CD4-positive, alpha-beta T cell (primary cell): ENCODE data around the gene MAN1C1. TPM values are rescaled to one million over a fixed set of nuclear protein-coding genes. Genes with fewer than 3 reads are reported as not detected.

ENCODE experiments used
- ATAC-seq: fragments of 200-7000 bp; cut with Tn5 transposase; one replicate; pipeline ENCODE4 v1.10.0; 2022; ENCODE audit warnings: mild to moderate bottlenecking; ENCODE audit not compliant: poor library complexity
- CTCF ChIA-PET: fragments of 350-600 bp; sonication (Branson Sonifier 250); formaldehyde crosslinking; loops from one replicate; lab custom pipeline; 2021; ENCODE audit warnings: antibody characterized with exemption, inconsistent platforms; lab: Charles Lee
- POLR2A ChIA-PET: fragments of 350-600 bp; sonication (Branson Sonifier 250); formaldehyde crosslinking; loops from one replicate; lab custom pipeline; 2021; ENCODE audit warnings: antibody characterized with exemption, inconsistent platforms; lab: Charles Lee
- DNase-seq, 14 experiments: peaks; one replicate each; pipeline ENCODE4 v3.0.0-alpha.2; 2013 to 2020; ENCODE audit warnings: mixed read lengths in 2 of 14
- H3K27ac ChIP-seq, 2 donors: one replicate each; pipeline versions ENCODE4 v1.5.1 to v1.7.0; 2013; ENCODE audit warnings: low read length in 2 of 2, low read depth in 1 of 2, mild to moderate bottlenecking in 1 of 2
- H3K27me3 ChIP-seq, 2 experiments: 1 replicate in 1 of 2; 2 replicates in 1 of 2; pipeline versions ENCODE4 v1.6.1 to v1.7.0; 2013; ENCODE audit warnings: low read length in 2 of 2, control low read depth in 1 of 2, mild to moderate bottlenecking in 1 of 2, moderate library complexity in 1 of 2; ENCODE audit not compliant: insufficient read depth in 2 of 2, control insufficient read depth in 1 of 2
- H3K36me3 ChIP-seq: one replicate; pipeline ENCODE4 v1.6.1; 2013; ENCODE audit warnings: low read length, control low read depth; ENCODE audit not compliant: insufficient read depth
- H3K4me1 ChIP-seq: one replicate; pipeline ENCODE4 v1.6.1; 2013; ENCODE audit warnings: low read length, control low read depth; ENCODE audit not compliant: insufficient read depth
- H3K4me3 ChIP-seq: one replicate; pipeline ENCODE4 v1.5.1; 2013; ENCODE audit warnings: mild to moderate bottlenecking, low read length, moderate library complexity
- H3K9me3 ChIP-seq, 2 experiments: 1 replicate in 1 of 2; 2 replicates in 1 of 2; pipeline versions ENCODE4 v1.6.1 to v1.7.0; 2013; ENCODE audit warnings: low read length in 2 of 2, mild to moderate bottlenecking in 2 of 2, control low read depth in 1 of 2, moderate library complexity in 1 of 2; ENCODE audit not compliant: control insufficient read depth in 1 of 2, insufficient read depth in 1 of 2
- H3K27ac Mint-ChIP-seq: one replicate; pipeline ENCODE4 v1.8.0; 2020; ENCODE audit warnings: mixed read lengths
- H3K27me3 Mint-ChIP-seq: one replicate; pipeline ENCODE4 v1.8.0; 2021; ENCODE audit warnings: mixed read lengths
- H3K36me3 Mint-ChIP-seq: one replicate; pipeline ENCODE4 v1.8.0; 2021; ENCODE audit warnings: low read depth, mixed read lengths
- H3K4me1 Mint-ChIP-seq: one replicate; pipeline ENCODE4 v1.8.0; 2021; ENCODE audit warnings: low read depth, mixed read lengths
- H3K4me3 Mint-ChIP-seq: one replicate; pipeline ENCODE4 v1.8.0; 2020; ENCODE audit warnings: mild to moderate bottlenecking, mixed read lengths
- H3K9me3 Mint-ChIP-seq: one replicate; pipeline ENCODE4 v1.8.0; 2020; ENCODE audit warnings: mixed read lengths
- intact Hi-C, 2 experiments: fragments of 100-400 bp; cut with DNase I in 1 of 2; cut with micrococcal nuclease in 1 of 2; formaldehyde crosslinking; loops; one replicate each; pipeline versions ENCODE4 v1.15.1 to v1.9.0; 2023 to 2025; cut with DNase I, micrococcal nuclease
- total RNA-seq, 174 experiments: library from RNA in 2 of 174; stranded (reverse) in 2 of 174; gene quantifications; one replicate each; pipeline ENCODE4 v1.2.3 and lab custom pipeline; 2021 to 2026
- TF ChIP-seq, protein P1 (sequence below): fragments of 200-600 bp; IDR thresholded peaks from one replicate; pipeline ENCODE4 v1.8.0; 2022; ENCODE audit warnings: antibody characterized with exemption, mild to moderate bottlenecking

Gene MAN1C1
- total RNA-seq, 2 experiments from 2014 or later = 44.4 to 46.9 TPM

DNA sequence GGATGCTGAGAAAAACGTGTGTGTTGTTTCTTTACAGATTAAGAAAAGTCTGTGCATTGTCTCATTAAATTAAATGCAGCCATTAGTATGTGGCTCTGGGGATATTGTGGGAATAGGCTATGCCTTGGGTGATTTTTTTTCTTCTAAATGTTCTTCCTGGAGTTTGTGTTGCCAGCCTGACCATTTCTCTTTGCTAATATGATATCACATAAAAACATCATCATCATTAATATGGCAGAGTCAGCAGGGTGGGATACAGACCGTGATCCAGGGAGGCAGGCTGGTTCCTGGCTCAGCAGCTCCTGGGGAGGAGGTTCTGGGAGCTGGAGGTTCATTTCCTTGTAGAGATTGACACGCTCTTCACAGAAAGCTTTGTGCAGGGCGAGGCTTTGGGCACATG is 122.8 kb downstream of the MAN1C1 start:
- ChIA-PET POLR2A (interaction anchor here (1.4 kb wide), 1 partner anchor 36 kb away, joined by 5 read pairs; no protein-coding TSS in a partner anchor), CTCF (no interaction called here)
- Histone ChIP-seq H3K27ac (no peak overlapping the region), H3K4me3 (no peak overlapping the region), H3K36me3 (no peaks in the 10 kb centered on the region), H3K27me3 (no peaks in the 10 kb centered on the region), H3K9me3 (no peaks in the 10 kb centered on the region), H3K4me1 (peaks cover 38% of the 10 kb centered on the region)
- Mint-ChIP-seq H3K27me3 (no peaks in the 10 kb centered on the region), H3K27ac (peak overlapping the region; percentile 68), H3K36me3 (peaks cover 49% of the 10 kb centered on the region), H3K4me1 (peaks cover 75% of the 10 kb centered on the region), H3K4me3 (no peak overlapping the region), H3K9me3 (no peaks in the 10 kb centered on the region)
- DNase-seq (no peak), ATAC-seq (no peak)
- intact Hi-C loops = no loop called here
- TF ChIP-seq, protein P1, sequence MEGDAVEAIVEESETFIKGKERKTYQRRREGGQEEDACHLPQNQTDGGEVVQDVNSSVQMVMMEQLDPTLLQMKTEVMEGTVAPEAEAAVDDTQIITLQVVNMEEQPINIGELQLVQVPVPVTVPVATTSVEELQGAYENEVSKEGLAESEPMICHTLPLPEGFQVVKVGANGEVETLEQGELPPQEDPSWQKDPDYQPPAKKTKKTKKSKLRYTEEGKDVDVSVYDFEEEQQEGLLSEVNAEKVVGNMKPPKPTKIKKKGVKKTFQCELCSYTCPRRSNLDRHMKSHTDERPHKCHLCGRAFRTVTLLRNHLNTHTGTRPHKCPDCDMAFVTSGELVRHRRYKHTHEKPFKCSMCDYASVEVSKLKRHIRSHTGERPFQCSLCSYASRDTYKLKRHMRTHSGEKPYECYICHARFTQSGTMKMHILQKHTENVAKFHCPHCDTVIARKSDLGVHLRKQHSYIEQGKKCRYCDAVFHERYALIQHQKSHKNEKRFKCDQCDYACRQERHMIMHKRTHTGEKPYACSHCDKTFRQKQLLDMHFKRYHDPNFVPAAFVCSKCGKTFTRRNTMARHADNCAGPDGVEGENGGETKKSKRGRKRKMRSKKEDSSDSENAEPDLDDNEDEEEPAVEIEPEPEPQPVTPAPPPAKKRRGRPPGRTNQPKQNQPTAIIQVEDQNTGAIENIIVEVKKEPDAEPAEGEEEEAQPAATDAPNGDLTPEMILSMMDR = no peak

DNA sequence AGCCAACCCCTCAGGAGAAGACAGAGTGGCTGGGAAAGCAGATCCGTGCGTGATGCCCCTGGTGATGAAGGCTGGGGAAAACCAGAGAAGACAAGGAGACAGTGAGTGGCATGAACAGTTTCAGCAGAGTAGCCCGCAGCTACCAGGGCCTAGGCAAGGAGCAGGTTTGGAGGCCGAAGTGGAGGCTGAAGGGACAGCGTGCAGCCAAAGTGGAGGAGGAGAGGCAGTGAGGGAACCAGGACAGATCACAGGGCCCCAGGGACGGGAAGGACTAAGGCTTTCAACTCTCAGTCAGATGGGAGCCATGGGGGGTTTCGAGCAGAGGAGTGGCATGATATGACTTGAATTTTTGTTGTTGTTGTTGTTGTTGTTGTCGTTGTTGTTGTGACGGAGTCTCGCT is 123.5 kb downstream of the MAN1C1 start:
- POLR2A ChIA-PET = no interaction called here
- DNase-seq = no peak

DNA sequence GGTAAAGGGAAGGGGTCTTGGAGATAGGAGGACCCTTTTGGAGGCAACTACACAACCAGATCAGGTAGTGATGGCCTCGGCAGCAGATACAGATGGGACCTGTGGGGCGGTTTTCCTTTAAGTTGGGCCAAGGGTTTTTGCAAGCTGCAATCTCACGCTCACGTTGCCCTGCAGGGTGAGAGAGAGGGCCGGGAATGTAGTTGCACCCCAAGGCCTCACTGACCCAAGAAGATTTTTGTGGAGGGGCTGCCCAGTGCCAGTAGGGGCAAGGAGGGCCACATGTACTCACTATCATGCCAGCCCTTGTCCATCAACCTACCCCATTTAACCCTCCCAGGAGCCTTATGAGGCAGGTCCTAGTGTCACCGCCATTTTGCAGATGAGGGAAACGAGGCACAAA is 125.7 kb downstream of the MAN1C1 start:
- peaks cover 8% of the 10 kb centered on the region for H3K36me3 ChIP-seq
- Mint-ChIP-seq H3K36me3 (peaks cover 37% of the 10 kb centered on the region), H3K9me3 (no peaks in the 10 kb centered on the region), H3K4me3 (no peak overlapping the region), H3K4me1 (peaks cover 50% of the 10 kb centered on the region), H3K27me3 (no peaks in the 10 kb centered on the region), H3K27ac (peak overlapping the region; percentile 81)
- H3K4me3 ChIP-seq = no peak overlapping the region
- TF ChIP-seq, protein P1 = no peak
- intact Hi-C loops = no loop called here
- DNase-seq = no peak
- no peaks in the 10 kb centered on the region for H3K9me3 ChIP-seq
- no peaks in the 10 kb centered on the region for H3K27me3 ChIP-seq
- ChIA-PET POLR2A (no interaction called here), CTCF (no interaction called here)
- ATAC-seq = no peak
- no peak overlapping the region for H3K27ac ChIP-seq
- peaks cover 36% of the 10 kb centered on the region for H3K4me1 ChIP-seq

More for the DNA sequence above, 123.5 kb downstream of the MAN1C1 start:
- Histone ChIP-seq H3K9me3 (no peaks in the 10 kb centered on the region), H3K27me3 (no peaks in the 10 kb centered on the region), H3K4me3 (no peak overlapping the region), H3K36me3 (no peaks in the 10 kb centered on the region), H3K27ac (no peak overlapping the region), H3K4me1 (peaks cover 38% of the 10 kb centered on the region)
- CTCF ChIA-PET = no interaction called here
- intact Hi-C loops = no loop called here
- H3K9me3 Mint-ChIP-seq = no peaks in the 10 kb centered on the region
- peaks cover 67% of the 10 kb centered on the region for H3K4me1 Mint-ChIP-seq
- TF ChIP-seq, protein P1 = no peak
- H3K27ac Mint-ChIP-seq = peak overlapping the region; percentile 68
- H3K4me3 Mint-ChIP-seq = no peak overlapping the region
- H3K27me3 Mint-ChIP-seq = no peaks in the 10 kb centered on the region
- ATAC-seq = no peak
- H3K36me3 Mint-ChIP-seq = peaks cover 43% of the 10 kb centered on the region
